Stimulated activated CD4-positive, alpha-beta T cell treated with anti-CD3 and anti-CD28 coated beads, Interleukin-2, amount 100 ng/mL, for 48 hours (primary cell): ENCODE data around the gene COG7.
"Not testable (repeated sequence)": the region's sequence is repeated elsewhere in the genome, so short reads cannot be mapped to it uniquely, and the experiment has no call there.

ENCODE experiments used
- DNase-seq, 2 donors: peaks; one replicate each; pipeline ENCODE4 v3.0.0-alpha.2; 2020

COG7 gene

DNA sequence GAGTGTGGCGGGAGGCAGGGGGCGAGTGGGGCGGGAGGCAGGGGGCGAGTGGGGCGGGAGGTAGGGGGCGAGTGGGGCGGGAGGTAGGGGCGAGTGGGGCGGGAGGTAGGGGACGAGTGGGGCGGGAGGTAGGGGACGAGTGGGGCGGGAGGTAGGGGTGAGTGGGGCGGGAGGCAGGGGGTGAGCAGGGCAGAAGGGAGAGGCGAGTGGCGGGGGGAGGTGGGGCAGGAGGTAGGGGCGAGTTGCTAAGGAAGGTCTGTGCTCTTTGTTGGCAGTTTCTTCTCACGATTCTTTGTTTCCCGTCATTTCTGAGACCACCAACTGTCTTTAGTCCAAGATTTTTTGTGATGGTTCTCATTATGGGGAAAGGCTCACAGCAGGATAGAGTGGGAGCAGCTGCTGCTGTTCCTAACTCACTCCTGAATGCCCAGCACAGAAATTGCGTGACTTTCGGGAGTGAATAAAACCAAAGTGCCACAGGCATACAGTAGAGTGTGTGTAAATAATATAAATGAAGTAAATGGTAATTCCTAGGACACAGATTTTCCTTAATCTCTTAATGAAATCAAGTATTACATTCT lies 44.7 kb downstream of the COG7 start:
- DNase-seq: no peak

DNA sequence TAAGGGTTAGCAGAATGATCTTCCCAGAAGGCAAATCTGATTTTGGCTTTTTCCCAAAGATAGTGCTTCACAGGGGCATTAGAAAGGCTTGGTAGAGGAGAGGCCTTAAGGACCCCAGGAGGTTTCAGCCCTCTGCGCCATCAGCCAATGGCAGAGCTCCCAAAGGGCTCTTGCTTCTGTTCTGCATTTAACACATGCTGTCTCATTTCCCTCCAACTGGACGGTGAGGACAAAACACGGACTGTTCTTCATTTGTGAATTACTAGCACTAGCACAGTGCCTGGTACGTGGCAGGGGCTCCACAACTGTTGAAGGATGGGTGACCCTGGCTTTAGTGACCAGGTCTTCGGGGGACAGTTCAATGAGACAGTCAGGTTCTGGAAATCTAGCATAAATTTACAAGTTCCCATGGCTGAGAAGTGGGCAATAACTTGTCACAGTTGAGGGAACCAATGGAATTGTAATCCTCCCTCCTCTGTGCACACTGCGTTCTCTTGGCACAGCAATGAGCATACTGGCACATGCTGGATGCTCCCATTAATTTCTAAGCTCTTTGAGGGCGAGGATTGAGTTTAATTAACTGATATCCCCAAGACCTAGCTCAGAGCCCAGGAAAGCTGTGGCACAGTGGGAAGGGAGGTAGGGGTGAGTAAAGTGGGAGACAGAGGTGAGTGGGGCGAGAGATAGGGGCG lies 45.4 kb downstream of the COG7 start:
- no peak for DNase-seq

DNA sequence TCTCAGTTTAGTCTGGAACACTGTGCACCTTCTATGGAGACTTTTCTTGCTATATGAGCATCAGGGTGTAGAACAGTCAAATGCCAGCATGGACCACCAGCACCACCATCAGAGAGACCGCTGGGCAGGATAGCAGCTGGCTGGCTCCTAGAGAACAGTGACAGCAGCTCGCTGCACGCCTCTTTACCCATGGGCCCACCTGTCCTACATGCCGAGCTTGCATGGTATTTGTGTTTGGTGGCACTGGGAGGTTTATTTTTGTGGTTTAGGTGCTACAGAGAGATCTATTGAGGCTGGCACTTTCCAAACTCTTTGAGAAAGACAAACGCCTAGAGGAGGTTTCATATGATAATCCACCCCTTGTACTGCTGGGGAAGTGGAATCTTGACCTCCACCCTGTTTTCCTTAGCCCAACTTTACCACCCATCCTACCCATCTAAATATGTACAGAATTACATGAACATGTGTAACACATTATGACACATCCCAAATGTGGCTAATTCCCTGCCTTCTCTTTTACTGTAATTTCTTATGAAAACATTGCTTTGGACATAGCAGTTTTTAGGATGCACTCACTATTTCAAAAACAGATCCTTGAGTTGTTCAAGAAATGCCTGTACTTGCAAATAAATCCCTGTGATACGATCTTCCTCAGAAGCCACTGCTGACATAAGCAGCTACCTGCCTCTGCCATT lies 46.3 kb downstream of the COG7 start:
- no peak for DNase-seq

DNA sequence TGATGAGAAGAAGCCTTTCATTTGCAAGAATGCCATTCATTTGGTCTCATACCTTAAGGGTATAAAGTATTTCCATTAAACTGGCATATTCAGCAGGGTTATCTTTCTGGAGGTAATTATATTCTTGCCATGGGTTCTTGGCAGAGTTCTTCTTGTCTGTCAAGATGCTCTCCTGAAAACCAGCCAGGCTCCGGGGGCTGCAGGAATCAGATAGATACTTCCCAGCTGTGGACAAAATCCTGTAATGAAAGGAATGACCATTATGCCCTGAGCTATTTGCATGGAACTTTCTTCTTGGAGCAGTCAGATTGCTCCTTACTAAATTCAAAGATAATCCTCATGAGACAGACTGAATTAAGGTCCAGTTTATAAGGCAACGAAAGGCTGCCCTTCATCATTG lies 47.0 kb downstream of the COG7 start:
- DNase-seq: no peak

DNA sequence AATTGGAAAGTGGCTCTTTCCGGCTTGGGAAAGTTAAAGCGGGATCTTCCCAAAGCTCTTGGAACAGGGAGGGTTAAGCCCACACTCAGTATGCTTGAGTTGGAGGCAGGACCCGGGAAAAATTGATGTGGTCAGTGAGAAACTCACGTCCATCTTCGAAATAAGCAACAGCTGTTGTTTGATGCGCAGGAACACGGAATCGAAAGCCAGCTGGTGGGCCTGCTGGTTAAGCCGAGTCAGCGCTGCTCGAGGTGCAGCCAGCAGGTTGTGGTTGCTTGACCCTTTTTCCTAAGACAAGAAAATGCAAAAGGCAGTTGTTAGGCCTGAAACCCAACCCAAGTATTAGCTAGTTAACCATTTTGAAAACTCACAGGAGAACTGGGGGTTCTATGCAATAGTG lies 49.4 kb downstream of the COG7 start:
- no peak for DNase-seq

DNA sequence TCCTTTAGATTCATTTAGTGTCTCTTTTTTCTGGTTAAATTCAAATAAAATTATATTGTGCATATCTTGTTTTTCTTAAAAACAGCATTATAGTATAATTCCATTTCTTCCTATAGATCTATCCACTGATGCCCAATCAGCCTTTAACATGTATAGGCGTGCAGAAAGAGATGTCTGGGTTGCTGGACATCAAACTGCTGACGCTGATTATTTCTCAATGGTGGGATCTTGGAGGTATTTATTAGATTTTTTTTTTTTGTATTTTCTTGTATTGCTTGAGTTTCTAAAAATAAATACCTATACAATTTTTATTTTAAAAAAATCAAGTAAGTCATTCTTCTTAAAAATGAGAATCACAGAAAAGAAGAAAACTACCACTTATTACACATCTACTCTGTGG lies 50.9 kb downstream of the COG7 start:
- DNase-seq: no peak

DNA sequence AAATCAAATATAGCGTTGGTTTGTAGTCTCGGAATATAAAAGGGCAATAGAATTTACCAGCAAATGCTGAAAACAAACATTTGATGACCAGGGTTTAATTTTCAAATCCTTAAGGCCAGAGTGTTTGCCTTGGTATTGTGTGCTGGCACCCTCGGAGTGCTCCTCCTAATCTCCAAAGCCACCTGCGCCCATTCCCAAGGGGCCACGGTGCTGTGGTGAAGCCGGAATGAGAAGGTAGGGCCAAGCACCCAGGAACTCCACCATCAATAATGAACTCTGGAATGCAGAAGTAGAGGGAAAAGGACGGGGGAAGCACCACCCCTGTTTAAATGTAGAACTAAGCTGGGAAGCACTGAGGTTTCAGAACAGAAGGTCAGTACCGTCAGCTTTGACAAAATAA lies 51.9 kb downstream of the COG7 start:
- DNase-seq: no peak

DNA sequence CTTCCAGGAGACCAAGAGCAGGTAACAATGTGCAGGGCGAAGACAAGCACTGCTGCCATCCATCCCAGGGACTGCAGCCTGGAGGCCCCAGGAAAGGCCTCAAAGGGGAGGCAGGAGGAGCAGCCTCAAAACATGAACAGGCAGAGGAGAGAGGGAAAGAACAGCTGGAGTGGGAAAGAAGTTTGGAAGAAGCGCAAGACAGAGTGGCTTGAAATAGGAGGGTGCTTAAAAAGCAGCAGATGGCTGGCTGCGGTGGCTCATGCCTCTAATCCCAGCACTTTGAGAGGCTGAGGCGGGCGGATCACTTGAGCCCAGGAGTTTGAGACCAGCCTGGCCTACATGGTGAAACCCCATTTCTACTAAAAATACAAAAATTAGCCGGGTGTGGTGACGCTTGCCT lies 52.5 kb downstream of the COG7 start:
- not testable (repeated sequence) for DNase-seq

DNA sequence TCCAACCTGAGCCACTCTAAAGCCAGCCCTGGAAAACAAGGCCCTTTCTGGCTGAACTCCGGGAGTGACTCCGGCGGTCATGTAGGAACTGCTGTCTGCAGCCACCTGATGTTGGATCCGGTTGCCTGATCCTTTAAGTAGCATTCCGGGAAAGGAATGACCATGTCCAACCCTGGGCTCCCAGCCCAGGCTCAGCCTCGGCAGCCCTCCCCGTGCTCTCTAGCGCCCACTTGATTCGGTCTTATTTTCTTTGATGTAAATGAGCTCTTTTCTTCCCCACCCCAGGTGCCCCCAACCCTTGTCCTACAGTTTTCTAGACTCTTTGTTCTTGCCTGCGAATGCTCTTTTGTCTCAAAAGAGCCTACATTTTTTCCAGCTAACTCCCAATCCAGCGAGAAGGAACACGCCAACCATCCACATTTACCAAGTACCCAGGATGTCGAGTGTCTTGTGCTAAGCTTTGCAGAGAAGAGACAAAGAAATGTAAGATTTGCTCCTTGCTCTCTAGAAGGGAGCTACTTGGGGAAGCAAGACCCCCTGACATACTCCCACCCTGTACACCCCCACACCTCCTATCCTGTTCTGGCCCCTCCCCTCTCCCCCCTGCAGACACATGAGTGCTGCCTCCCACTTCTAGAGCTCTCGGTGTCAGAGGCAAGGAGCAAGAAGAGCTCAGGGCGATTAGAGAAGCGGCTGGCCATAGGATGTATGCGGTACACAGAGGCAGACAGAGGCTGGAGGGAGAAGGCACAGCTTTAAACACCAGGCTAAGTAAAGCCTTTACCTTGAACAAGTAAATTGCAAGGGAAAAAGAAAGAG lies 53.8 kb downstream of the COG7 start:
- DNase-seq: no peak

DNA sequence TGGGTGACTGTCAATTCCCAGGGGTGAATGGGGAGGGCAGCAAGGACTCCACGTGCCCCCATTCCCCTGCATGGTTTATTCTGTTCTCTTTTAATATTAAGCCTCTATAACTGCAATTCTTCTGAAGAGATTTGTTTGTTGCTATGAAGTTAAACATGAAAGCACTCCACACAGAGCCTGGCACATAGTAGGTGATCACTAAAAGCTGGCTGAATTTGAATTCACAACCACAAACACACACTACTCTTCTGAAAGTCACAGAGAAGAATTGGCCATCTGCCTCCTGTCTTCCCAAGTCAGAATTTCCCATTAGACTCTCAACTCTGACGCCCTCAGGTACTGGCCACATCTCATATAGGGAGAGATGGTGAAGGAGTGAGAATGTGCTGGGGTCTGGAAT lies 55.5 kb downstream of the COG7 start:
- DNase-seq: no peak

DNA sequence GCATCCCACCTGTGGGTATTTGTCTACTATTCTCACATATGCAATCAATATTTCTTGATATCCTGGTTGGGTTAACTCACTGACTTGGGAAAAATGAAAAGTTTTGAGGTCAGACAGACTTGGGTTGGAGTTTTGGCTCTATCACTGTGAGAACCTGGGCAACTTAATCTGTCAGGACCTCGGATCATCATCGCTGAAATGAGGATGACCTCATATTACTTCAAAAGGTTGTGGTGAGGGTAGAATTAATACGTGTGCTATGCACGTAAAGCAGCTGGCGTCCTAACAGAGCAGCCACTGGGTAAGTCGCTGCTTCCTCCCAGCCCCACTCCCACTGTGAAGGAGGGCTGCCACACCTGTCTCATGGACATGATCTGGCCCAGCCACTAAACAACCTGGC lies 57.3 kb downstream of the COG7 start:
- no peak for DNase-seq

DNA sequence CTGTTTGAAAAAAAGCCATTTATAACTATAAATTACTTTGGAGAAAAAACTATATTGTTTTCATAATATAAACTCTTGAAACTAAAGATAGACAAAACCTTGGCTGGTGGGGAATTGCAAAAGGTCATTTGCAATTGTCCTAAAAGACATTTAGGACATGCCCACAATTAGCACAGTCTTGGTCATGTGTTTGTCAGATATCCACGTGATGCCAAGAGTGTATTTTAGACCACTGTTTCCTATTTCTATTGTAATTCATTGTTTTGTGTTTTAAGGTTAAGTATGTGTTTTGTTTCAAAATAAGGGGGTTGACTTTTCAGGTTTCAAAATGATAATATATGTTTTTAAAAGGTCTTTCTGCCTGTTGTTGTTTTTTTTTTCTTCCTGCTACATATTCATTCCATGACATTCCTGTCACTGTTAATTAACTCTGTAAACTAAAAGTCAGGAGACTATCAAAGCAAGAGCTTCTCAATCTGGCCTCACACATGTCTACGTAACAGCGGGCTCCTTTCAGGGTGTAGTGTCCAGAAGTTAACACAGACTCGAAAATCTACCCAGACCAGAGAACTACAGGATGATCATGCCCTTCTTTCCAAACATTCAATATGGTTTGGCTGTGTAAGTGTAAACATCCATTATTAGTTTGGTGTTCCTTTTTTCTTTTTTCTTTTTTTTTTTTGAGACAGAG lies 58.7 kb downstream of the COG7 start:
- DNase-seq: no peak

DNA sequence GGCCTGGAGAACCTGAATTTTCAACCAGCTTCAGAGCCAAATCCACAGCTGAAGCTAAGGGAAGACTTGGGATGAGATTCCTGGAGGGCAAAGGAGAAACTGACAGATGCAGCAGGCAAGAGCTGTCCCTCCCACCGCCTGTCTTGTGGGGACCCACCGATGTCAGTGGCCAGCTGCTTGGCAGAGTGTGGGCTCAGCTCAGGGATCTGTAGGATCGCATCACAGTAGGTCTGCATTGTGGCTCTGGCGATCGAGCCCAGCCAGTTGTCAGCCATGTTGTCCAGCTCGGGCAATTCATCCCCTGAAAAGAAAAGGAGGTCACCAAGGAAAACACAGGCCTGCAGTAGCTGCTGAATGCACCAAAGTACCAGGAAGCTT lies 60.8 kb downstream of the COG7 start:
- DNase-seq: no peak

DNA sequence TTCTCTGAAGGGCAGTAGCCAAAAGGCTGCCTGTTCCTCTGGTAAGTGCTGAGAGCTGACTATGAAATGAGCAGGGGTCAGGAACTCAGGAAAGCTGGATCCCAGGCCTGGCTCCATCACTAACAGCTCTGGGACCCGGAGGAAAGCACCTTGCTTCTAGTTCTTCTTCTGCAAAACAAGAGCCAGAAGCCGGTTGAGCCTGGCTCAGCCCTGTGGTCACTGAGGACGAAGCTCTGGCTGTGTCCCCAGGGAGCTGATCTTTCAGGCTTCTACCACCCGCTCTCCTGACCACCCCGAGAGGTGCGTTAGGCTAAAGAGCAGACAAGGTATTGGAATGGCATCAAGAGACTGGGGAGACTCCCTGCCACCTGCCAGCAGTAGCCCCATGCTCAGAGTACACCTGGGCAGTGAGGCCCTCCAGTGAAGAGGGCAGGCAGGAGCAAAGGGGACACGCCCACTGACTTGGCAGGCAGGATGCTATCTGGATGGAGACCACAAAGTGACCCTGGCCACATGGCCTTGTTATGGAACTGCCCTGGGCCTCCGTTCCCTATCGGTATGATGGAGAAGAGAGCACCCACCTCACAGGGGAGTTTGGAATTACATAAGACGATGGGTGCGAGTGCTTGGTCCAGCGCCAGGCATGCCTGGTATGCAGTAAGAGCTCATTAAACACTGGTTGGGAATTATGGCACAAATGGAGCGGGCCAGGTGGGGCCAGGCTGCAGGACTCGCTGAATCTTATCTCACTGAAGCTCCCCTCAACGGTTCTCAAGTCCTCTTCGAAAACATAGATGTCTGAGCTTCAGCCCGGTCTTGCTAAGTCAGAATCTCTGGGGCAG lies 61.4 kb downstream of the COG7 start:
- DNase-seq: no peak

DNA sequence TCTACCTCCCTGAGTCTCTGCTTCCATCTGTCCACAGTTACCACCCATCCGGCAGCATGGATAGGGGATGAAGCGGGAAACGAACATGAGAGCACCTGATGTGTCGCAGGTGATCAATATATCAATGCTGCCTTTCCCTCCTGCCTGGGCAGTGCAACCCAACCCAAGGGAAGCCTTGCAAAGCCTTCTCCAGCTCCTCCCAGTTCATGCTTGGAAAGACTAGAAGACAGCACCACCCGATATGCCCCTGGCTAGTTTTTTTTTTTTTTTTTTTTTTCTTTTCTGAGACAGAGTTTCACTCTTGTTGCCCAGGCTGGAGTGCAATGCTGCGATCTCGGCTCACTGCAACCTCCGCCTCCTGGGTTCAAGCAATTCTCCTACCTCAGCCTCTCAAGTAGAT lies 63.1 kb downstream of the COG7 start:
- not testable (repeated sequence) for DNase-seq

DNA sequence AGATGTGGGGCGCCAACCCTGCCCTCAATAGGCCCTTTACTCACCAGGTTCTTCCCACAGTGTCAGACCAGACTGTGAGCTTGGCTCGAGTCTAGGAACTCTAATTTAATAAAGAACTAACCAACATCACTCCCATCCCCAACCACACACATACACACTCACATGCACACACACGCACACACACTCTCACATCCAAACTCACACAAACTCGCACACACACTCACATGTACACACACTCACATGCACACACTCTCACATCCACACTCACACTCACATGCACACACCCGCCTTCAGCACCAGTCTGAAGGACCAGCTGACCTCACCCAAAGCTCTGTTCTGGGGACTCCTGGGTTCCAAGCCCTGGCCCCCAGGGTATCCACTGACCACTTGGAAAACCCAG lies 63.8 kb downstream of the COG7 start:
- DNase-seq: no peak

DNA sequence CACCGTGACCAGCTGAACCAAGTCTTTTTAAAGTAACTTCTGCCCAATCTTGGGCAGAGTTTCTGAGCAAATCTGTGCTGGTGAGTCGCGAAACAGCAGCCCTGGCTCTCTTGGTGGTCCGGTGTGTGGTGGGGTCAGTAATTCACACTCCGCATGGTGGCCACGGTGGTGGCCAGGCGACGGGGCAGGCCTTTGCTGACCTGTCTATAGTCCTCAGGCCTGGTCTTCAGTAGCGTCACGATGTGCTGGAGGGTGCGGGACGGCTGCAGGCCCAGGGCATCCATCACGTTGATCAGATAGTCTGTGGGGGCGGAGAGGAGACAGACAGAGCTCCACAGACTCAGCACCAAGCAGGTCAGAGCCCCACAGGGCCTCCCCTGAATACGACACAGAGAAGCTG lies 64.2 kb downstream of the COG7 start:
- no peak for DNase-seq

DNA sequence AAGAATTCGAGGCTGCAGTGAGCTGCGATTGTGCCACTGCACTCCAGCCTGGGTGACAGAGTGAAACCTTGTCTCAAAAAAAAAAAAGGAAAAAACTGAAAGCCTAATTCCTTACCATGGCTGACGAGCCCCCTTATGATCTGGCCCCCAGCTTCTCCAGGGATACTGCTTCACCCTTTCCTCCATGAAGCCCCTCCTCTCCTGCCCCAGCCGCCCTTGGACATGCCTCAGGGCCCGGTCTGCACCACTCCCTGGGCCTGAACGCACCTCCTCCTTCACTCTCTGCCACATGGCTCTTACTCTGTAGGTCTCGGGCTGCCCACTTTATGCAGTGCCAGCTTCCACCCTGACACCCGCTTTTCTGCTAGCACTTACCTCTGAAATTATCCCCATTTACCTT lies 65.3 kb downstream of the COG7 start:
- DNase-seq: no peak

DNA sequence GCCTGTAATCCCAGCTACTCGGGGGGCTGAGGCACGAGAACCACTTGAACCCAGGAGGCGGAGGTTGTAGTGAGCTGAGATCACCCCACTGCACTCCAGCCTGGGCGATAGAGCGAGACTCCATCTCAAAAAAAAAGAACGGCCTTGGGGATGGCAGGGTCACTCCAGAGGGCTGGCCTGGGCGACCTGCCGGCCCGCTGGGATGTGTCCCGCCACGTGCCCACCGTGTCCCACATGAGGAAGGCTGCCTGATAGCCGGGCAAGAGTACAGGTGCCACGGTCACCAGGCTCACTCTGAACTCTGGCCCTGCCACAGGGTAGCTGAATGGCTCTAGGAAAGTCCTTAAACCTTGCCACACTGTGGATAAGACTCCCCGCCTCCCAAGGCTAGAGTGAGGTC lies 67.5 kb downstream of the COG7 start:
- DNase-seq: no peak

DNA sequence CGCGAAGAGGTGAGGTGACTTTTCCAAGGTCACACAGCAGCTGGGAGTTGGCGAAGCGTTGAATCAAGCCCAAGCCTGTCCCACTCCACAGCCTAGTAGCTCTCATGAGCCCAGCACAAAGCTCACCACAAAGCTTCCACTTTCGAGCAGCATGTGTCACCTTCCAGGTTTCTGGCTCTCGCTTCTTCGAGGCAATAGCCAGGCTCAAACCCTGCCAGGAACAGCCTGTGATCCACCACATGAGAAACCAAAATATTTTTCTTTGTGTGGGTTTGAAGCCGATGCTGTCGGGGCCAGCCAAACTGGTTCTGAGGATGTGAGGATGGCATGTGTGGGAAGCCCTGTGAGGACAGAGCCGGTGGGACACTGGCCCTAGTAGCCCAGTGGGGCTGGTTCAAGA lies 68.1 kb downstream of the COG7 start:
- DNase-seq: no peak

DNA sequence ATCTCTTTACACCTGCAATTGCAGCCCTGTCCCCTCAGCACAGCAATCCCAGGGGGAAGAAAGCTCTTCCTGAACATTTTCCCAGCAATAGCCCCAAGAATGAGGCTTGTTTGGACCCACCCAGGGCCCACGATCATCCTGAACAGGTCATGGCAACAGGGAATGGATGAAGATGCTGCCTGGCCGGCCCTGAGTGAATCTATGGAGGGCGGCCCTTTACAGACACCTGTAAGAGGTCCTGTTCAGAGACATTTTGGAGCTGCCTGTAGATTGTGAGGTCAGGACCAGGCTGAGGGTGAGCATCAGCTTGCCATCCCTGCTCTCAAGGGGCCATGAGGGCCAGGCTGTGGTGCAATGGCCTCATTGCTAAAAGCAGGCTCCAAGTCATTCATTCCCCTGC lies 69.1 kb downstream of the COG7 start:
- no peak for DNase-seq

DNA sequence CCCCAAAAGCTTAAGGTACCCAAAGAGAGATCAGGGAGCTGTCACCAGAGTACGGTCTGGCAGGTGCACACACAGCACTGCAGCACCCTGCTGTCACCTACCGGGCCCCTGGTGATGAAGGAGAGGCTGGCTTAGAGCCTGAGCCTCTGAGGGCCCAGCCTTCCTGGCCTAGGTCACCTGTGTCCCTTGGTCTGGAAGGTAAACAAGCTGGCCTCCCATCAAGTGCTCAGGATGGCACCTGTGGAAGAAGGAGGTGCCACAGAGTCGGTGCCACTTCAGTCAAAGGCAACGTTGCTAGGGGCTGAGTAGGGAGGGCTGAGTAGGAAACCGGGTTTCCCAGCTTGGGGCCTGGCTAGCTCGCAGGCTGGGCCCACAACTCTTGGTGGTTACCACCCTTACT lies 70.7 kb downstream of the COG7 start:
- no peak for DNase-seq
